Lower leg skin (tissue), 3 donors: ENCODE results near the gene PKDREJ.

Experiments
- POLR2A ChIP-seq, 2 donors: fragments of 450-650 bp; IDR thresholded peaks; one replicate each; pipeline ENCODE4 v1.6.1; 2016 to 2017; ENCODE audit warnings: antibody characterized with exemption in 2 of 2, mild to moderate bottlenecking in 1 of 2, moderate library complexity in 1 of 2
- TF ChIP-seq, protein P1 (sequence below), 3 donors: fragments of 450-650 bp; IDR thresholded peaks; one replicate each; pipeline ENCODE4 v1.5.1; 2016; ENCODE audit warnings: antibody characterized with exemption in 3 of 3, mild to moderate bottlenecking in 3 of 3, moderate library complexity in 2 of 3

DNA sequence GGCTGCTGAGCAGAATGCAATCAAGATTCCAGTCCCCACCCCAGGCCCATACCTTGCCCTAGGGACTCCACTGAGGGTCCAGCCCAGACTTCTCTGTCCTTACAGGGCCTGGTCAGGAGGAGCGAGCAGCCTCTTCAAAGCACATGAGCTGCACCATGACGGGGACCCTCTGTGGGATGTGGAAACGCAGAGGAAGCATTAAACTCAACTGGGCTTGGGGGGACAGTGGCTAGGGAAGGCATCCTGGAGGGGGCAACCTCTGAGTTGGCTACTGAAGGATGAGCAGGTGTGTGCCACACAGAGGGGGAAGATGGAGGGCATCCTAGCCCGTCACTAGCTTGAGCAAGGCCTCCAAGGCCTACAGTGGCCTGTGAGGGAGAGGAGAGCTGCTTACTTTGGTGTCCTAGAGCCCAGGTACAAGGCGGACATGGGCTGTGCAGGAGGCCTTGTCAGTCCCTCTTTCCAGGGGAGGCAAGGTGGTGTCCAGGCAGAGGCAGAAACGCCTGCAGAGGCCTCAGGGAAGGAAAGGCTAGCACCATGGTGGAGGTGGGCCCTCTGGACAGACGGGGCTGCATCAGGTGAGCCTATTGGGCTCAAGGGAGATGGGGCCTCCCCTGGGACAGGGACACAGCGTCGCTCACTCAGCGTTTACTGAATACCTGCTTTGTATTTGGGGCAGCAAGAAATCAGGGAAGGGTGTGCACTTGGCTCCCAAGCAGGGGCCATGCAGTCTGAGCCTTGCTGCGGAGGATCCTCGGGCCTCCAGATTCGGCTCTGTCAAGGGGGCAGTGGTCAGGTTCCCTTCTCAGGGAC, 18.9 kb upstream of the PKDREJ start:
- TF ChIP-seq, protein P1, sequence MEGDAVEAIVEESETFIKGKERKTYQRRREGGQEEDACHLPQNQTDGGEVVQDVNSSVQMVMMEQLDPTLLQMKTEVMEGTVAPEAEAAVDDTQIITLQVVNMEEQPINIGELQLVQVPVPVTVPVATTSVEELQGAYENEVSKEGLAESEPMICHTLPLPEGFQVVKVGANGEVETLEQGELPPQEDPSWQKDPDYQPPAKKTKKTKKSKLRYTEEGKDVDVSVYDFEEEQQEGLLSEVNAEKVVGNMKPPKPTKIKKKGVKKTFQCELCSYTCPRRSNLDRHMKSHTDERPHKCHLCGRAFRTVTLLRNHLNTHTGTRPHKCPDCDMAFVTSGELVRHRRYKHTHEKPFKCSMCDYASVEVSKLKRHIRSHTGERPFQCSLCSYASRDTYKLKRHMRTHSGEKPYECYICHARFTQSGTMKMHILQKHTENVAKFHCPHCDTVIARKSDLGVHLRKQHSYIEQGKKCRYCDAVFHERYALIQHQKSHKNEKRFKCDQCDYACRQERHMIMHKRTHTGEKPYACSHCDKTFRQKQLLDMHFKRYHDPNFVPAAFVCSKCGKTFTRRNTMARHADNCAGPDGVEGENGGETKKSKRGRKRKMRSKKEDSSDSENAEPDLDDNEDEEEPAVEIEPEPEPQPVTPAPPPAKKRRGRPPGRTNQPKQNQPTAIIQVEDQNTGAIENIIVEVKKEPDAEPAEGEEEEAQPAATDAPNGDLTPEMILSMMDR (IDR thresholded peaks at IDR 0.05) = no peak
- no peak for TF ChIP-seq POLR2A (IDR thresholded peaks at IDR 0.05)
